Nephron progenitor cell (in vitro differentiated cells): ENCODE results near the gene NTM.
A peak's percentile ranks its signal among the peaks of the same experiment; 100 is the strongest.

ENCODE experiments used
- DNase-seq: peaks from one replicate; pipeline ENCODE4 v3.0.0; 2021
- H3K27ac Mint-ChIP-seq: 2 replicates; pipeline ENCODE4 v1.8.0; 2021; ENCODE audit warnings: mild to moderate bottlenecking, moderate library complexity, mixed read lengths
- H3K27me3 Mint-ChIP-seq: 2 replicates; pipeline ENCODE4 v1.8.0; 2021; ENCODE audit warnings: mild to moderate bottlenecking, low read depth, mixed read lengths; ENCODE audit not compliant: poor library complexity
- H3K36me3 Mint-ChIP-seq: 2 replicates; pipeline ENCODE4 v1.8.0; 2021; ENCODE audit warnings: low read depth, mixed read lengths
- H3K4me1 Mint-ChIP-seq: 2 replicates; pipeline ENCODE4 v1.8.0; 2021; ENCODE audit warnings: mixed read lengths
- H3K4me3 Mint-ChIP-seq: 2 replicates; pipeline ENCODE4 v1.8.0; 2021; ENCODE audit warnings: mild to moderate bottlenecking, moderate library complexity, mixed read lengths
- H3K9me3 Mint-ChIP-seq: 2 replicates; pipeline ENCODE4 v1.8.0; 2021; ENCODE audit warnings: mild to moderate bottlenecking, moderate library complexity, mixed read lengths
- TF ChIP-seq, protein P1 (sequence below): fragments of 200-600 bp; sonication (generic); IDR thresholded peaks from 2 replicates; pipeline ENCODE4 v1.5.0; 2021; ENCODE audit warnings: antibody characterized with exemption

Gene NTM

DNA sequence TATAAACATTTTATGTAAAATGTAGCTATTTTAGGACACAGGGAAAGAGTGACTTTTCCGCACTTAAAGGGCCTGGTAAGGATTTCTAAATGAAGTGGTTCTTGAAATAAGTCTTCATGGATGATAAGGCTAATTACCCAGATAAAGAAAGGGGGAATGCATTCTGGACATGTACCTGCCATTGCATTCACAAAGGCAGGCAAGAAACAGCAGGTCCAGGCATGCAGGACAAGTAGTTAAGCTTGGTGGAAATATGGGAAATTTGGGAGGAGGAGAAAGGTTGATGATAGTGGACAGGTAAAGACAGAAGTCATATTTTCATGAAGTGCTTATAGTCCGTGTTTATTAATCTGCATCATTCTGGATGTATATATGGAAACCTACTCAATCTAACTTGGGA, 621.2 kb downstream of the NTM start:
- H3K27ac Mint-ChIP-seq, result no peak overlapping the region
- DNase-seq, result no peak
- peaks cover 5% of the 10 kb centered on the region for H3K36me3 Mint-ChIP-seq
- TF ChIP-seq, protein P1, sequence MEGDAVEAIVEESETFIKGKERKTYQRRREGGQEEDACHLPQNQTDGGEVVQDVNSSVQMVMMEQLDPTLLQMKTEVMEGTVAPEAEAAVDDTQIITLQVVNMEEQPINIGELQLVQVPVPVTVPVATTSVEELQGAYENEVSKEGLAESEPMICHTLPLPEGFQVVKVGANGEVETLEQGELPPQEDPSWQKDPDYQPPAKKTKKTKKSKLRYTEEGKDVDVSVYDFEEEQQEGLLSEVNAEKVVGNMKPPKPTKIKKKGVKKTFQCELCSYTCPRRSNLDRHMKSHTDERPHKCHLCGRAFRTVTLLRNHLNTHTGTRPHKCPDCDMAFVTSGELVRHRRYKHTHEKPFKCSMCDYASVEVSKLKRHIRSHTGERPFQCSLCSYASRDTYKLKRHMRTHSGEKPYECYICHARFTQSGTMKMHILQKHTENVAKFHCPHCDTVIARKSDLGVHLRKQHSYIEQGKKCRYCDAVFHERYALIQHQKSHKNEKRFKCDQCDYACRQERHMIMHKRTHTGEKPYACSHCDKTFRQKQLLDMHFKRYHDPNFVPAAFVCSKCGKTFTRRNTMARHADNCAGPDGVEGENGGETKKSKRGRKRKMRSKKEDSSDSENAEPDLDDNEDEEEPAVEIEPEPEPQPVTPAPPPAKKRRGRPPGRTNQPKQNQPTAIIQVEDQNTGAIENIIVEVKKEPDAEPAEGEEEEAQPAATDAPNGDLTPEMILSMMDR, result no peak
- no peaks in the 10 kb centered on the region for H3K9me3 Mint-ChIP-seq
- H3K4me1 Mint-ChIP-seq, result no peaks in the 10 kb centered on the region
- H3K4me3 Mint-ChIP-seq, result no peak overlapping the region
- peaks cover 22% of the 10 kb centered on the region for H3K27me3 Mint-ChIP-seq

DNA sequence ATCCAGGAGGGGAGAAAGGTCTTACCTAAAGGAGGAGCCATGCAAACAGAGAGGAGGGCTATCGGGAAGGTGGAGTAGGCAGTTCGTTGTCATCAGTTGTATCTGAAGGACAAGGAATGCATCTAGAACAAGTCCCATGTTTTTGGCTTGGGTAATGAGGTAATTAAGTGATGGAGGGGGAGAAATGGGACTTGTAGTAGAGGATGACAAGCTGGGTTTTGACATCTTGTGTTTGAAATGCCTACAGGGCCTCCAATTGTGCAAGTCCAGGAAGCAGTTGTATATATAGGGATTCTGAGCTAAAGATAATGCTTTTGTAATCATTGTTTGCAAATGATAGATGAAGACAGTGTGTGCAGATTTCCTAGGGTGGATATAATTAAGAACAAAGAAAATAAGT, 622.8 kb downstream of the NTM start:
- H3K4me1 Mint-ChIP-seq, result no peaks in the 10 kb centered on the region
- H3K4me3 Mint-ChIP-seq, result no peak overlapping the region
- H3K9me3 Mint-ChIP-seq, result no peaks in the 10 kb centered on the region
- TF ChIP-seq, protein P1, result no peak
- H3K36me3 Mint-ChIP-seq, result peaks cover 10% of the 10 kb centered on the region
- peaks cover 27% of the 10 kb centered on the region for H3K27me3 Mint-ChIP-seq
- H3K27ac Mint-ChIP-seq, result no peak overlapping the region
- no peak for DNase-seq

DNA sequence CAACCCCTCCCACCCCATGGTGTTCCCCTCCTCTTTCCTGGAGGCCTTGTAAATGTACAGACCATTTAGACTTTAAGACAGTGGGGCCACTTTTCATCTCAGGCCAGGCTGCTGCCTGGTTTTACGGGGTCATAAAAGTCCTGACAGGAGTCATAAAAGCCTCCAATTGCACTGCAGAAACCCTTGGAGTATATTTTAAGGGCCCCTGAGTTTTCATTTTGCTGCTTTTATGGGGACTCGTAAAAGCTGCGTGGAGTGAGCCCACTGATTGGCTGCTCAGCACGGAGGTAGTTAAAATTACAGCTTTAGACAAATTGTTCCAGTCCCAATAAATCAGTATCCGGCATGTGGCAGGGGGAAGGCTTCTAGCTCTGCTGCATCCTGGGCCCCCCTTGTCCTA, 627.6 kb downstream of the NTM start:
- no peaks in the 10 kb centered on the region for H3K9me3 Mint-ChIP-seq
- peak overlapping the region; percentile 33 for H3K27ac Mint-ChIP-seq
- H3K4me1 Mint-ChIP-seq, result no peaks in the 10 kb centered on the region
- TF ChIP-seq, protein P1, result no peak
- H3K4me3 Mint-ChIP-seq, result no peak overlapping the region
- DNase-seq, result peak; percentile 45
- peaks cover 10% of the 10 kb centered on the region for H3K36me3 Mint-ChIP-seq
- H3K27me3 Mint-ChIP-seq, result peaks cover 14% of the 10 kb centered on the region

DNA sequence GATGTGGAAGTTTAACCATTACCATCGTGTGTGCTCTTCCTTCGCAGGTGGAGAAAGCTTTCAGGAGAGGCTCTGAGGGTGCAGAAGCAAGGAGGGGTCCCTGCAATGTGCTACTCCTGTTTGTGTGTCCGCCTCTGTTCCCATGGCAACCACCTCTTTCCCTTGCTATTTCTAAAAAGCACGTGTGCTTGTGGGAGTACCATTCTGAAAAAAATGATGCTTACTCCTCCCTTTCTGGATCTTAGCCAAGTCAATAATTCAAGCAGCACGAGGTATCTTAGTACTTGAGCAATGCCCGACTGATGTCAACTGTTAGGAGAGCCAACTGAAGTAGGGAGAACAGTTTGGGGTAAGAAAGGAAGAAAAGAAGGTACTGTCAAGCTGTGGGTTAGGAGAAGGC, 628.7 kb downstream of the NTM start:
- Mint-ChIP-seq H3K27me3 (peaks cover 14% of the 10 kb centered on the region), H3K4me1 (no peaks in the 10 kb centered on the region), H3K4me3 (no peak overlapping the region), H3K36me3 (peaks cover 10% of the 10 kb centered on the region), H3K9me3 (no peaks in the 10 kb centered on the region), H3K27ac (no peak overlapping the region)
- no peak for DNase-seq
- TF ChIP-seq, protein P1, result no peak

DNA sequence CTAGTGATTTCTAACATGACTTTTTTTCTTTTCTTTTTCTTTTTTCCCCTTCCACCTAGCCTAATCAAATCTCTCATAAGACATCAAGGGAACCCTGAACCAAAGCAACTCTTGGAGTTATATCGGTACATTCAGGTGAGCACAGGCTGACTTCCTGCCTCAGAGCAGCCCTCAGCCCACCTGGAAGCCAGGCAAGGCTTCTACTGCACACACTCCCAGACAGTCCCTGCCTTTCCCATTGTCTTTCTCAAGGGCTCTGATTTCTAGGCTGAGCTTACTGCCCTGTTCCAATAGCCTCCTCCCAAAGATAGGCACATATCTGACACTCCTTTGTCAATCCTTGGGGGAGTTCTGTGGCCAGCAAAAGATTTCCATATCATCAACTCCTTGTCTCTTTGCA, 629.5 kb downstream of the NTM start:
- DNase-seq, result no peak
- TF ChIP-seq, protein P1, result no peak
- Mint-ChIP-seq H3K36me3 (peaks cover 10% of the 10 kb centered on the region), H3K27me3 (peaks cover 23% of the 10 kb centered on the region), H3K9me3 (no peaks in the 10 kb centered on the region), H3K4me1 (no peaks in the 10 kb centered on the region), H3K27ac (no peak overlapping the region), H3K4me3 (no peak overlapping the region)

DNA sequence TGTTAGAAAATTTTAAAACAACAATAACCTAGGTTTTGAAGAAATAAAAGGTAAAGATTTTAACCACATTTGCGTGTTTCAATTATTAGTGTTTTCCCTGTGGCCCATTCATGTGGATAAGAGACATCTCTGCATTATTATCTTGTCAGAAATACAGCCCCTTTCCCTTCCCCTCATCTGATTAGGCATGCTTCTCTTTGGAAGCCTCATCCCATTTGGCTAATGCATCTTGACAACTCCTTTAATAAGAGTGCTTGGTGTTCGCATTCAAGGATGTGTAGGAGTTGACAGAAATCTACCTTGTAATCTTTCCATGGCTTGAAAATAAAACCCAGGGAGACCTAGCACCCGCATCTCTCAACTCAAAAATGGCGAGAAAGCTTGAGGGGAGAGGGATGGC, 635.5 kb downstream of the NTM start:
- no peaks in the 10 kb centered on the region for H3K36me3 Mint-ChIP-seq
- peaks cover 55% of the 10 kb centered on the region for H3K27me3 Mint-ChIP-seq
- H3K4me1 Mint-ChIP-seq, result peaks cover 35% of the 10 kb centered on the region
- no peaks in the 10 kb centered on the region for H3K9me3 Mint-ChIP-seq
- H3K27ac Mint-ChIP-seq, result no peak overlapping the region
- DNase-seq, result no peak
- no peak overlapping the region for H3K4me3 Mint-ChIP-seq
- TF ChIP-seq, protein P1, result no peak
